HCT116 (cell line): ENCODE measurements around the gene SLC22A7. TPM values are rescaled to one million over a fixed set of nuclear protein-coding genes. Genes with fewer than 3 reads are reported as not detected.
"Not testable (repeated sequence)": the region's sequence is repeated elsewhere in the genome, so short reads cannot be mapped to it uniquely, and the experiment has no call there.

Experiments
- ATAC-seq: fragments of 200-7000 bp; cut with Tn5 transposase; 2 replicates; pipeline ENCODE4 v1.9.1; 2020; ENCODE audit warnings: mild to moderate bottlenecking, moderate library complexity
- BruUV-seq: library from RNA; stranded (reverse); fragments of 400-500 nt; replicated peaks from 2 replicates; lab custom pipeline; 2021; lab: Mats Ljungman, UMichigan
- CTCF ChIA-PET: fragments of 300-600 bp; sonication (Branson Sonifier 250); formaldehyde crosslinking; loops from one replicate; lab custom pipeline; 2021; ENCODE audit warnings: antibody characterized with exemption; lab: Charles Lee
- POLR2A ChIA-PET: fragments of 300-600, 350-600 bp; sonication (Branson Sonifier 250); formaldehyde crosslinking; loops from one replicate; lab custom pipeline; 2021; ENCODE audit warnings: antibody characterized with exemption; lab: Charles Lee
- RAD21 ChIA-PET, 2 experiments: fragments of 300-600 bp; sonication (Branson Sonifier 250); formaldehyde crosslinking; loops; one replicate each; lab custom pipeline; 2023; ENCODE audit warnings: low total read pairs in 2 of 2; ENCODE audit not compliant: uncharacterized antibody in 2 of 2, unreplicated experiment in 2 of 2, low non-redundant PET in 1 of 2; lab: Charles Lee
- DNase-seq: peaks from one replicate; pipeline ENCODE4 v3.0.0-alpha.2; 2010; ENCODE audit warnings: low read depth, low spot score
- H2AFZ ChIP-seq: fragments of 200-600 bp; shearing (Covaris generic), sonication (generic); 2 replicates; pipeline ENCODE4 v1.6.1; 2017; ENCODE audit warnings: low read depth, mixed run types, mixed read lengths, antibody characterized with exemption, low read length; ENCODE audit not compliant: poor library complexity, severe bottlenecking
- H3K27ac ChIP-seq: 2 replicates; pipeline ENCODE4 v1.5.1; 2012; ENCODE audit warnings: low read depth, low read length
- H3K27me3 ChIP-seq: fragments of 200-600 bp; sonication (generic); 2 replicates; pipeline ENCODE4 v1.6.1; 2016; ENCODE audit warnings: mixed run types, low read length, mixed read lengths; ENCODE audit not compliant: insufficient read depth
- H3K36me3 ChIP-seq, 2 experiments: fragments of 200-500 bp in 1 of 2; fragments of 200-600 bp in 1 of 2; sonication (Bioruptor generic) in 1 of 2; sonication (generic) in 1 of 2; 2 replicates each; pipeline versions ENCODE4 v1.5.1 to v1.6.1; 2014 to 2016; ENCODE audit warnings: low read length in 2 of 2, inconsistent platforms in 1 of 2, mixed read lengths in 1 of 2, mixed run types in 1 of 2; ENCODE audit not compliant: insufficient read depth in 2 of 2, control insufficient read depth in 1 of 2
- H3K4me1 ChIP-seq, 2 experiments: fragments of 200-600 bp in 1 of 2; sonication (generic) in 1 of 2; 2 replicates each; pipeline versions ENCODE4 v1.5.1 to v1.6.1; 2012 to 2017; ENCODE audit warnings: low read length in 2 of 2, inconsistent platforms in 1 of 2, mild to moderate bottlenecking in 1 of 2, mixed read lengths in 1 of 2, mixed run types in 1 of 2, moderate library complexity in 1 of 2; ENCODE audit not compliant: insufficient read depth in 2 of 2, control insufficient read depth in 1 of 2
- H3K4me2 ChIP-seq: fragments of 200-600 bp; sonication (generic); 2 replicates; pipeline ENCODE4 v1.6.1; 2017; ENCODE audit warnings: mixed run types, low read length, mixed read lengths
- H3K4me3 ChIP-seq, 2 experiments: fragments of 200-600 bp in 1 of 2; sonication (generic) in 1 of 2; replicated peaks in 1 of 2; 2 replicates each; pipeline ENCODE4 v1.5.1; 2011 to 2016; ENCODE audit warnings: low read length in 2 of 2, control low read depth in 1 of 2, low read depth in 1 of 2, mild to moderate bottlenecking in 1 of 2, mixed read lengths in 1 of 2, mixed run types in 1 of 2
- H3K79me2 ChIP-seq: fragments of 200-600 bp; sonication (generic); 2 replicates; pipeline ENCODE4 v1.6.1; 2017; ENCODE audit warnings: mild to moderate bottlenecking, mixed run types, low read length, moderate library complexity, mixed read lengths; ENCODE audit not compliant: insufficient read depth
- H3K9ac ChIP-seq: fragments of 200-600 bp; sonication (generic); 2 replicates; pipeline ENCODE4 v1.6.1; 2016; ENCODE audit warnings: low read length, mixed read lengths
- H3K9me2 ChIP-seq: fragments of 200-600 bp; sonication (generic), shearing (Covaris generic); 2 replicates; pipeline ENCODE4 v1.6.1; 2017; ENCODE audit warnings: mixed run types, mild to moderate bottlenecking, moderate library complexity; ENCODE audit not compliant: insufficient read depth
- H3K9me3 ChIP-seq, 2 experiments: fragments of 200-500 bp in 1 of 2; fragments of 200-600 bp in 1 of 2; sonication (Bioruptor generic) in 1 of 2; sonication (generic) in 1 of 2; 2 replicates each; pipeline ENCODE4 v1.6.1; 2014 to 2017; ENCODE audit warnings: low read length in 2 of 2, mixed read lengths in 2 of 2, inconsistent platforms in 1 of 2, low read depth in 1 of 2, mild to moderate bottlenecking in 1 of 2, mixed run types in 1 of 2, moderate library complexity in 1 of 2; ENCODE audit not compliant: control insufficient read depth in 1 of 2, insufficient read depth in 1 of 2
- H4K20me1 ChIP-seq: fragments of 200-600 bp; sonication (generic), shearing (Covaris generic); 2 replicates; pipeline ENCODE4 v1.6.1; 2017; ENCODE audit warnings: mixed run types, mild to moderate bottlenecking, moderate library complexity; ENCODE audit not compliant: insufficient read depth
- EZH2 ChIP-seq: fragments of 200-600 bp; sonication (generic); IDR thresholded peaks from 2 replicates; pipeline ENCODE4 v1.6.1; 2017; ENCODE audit warnings: antibody characterized with exemption, mixed run types
- EZH2phosphoT487 ChIP-seq: fragments of 200-600 bp; IDR thresholded peaks from 2 replicates; pipeline ENCODE4 v1.6.1; 2018; ENCODE audit warnings: antibody characterized with exemption, borderline replicate concordance
- POLR2AphosphoS5 ChIP-seq: IDR thresholded peaks from 2 replicates; pipeline ENCODE4 v1.6.1; 2011; ENCODE audit warnings: mild to moderate bottlenecking, low read depth, low read length, moderate library complexity
- RAD21 ChIP-seq: IDR thresholded peaks from 2 replicates; pipeline ENCODE4 v1.6.1; 2012; ENCODE audit warnings: low read depth, mild to moderate bottlenecking
- REST ChIP-seq: IDR thresholded peaks from 2 replicates; pipeline ENCODE4 v1.6.1; 2012; ENCODE audit warnings: low read depth
- SIN3A ChIP-seq: IDR thresholded peaks from 2 replicates; pipeline ENCODE4 v1.6.1; 2012; ENCODE audit warnings: low read depth
- SP1 ChIP-seq: IDR thresholded peaks from 2 replicates; pipeline ENCODE4 v1.6.1; 2012; ENCODE audit warnings: low read depth
- YY1 ChIP-seq: IDR thresholded peaks from 2 replicates; pipeline ENCODE4 v1.6.1; 2011; ENCODE audit warnings: low read length, low read depth, moderate library complexity, mild to moderate bottlenecking; ENCODE audit not compliant: insufficient replicate concordance; ENCODE audit errors: extremely low read depth
- ZFX ChIP-seq: fragments of 450-650 bp; IDR thresholded peaks from 2 replicates; pipeline ENCODE4 v1.6.1; 2017
- intact Hi-C: fragments of 100-400 bp; cut with micrococcal nuclease; formaldehyde crosslinking; loops from 2 replicates; pipeline ENCODE4 v1.10.0; 2022
- total RNA-seq: library from RNA; stranded (reverse); gene quantifications from one replicate; pipeline ENCODE4 v1.2.1, GENCODE V29; 2021; ENCODE audit not compliant: unreplicated experiment
- TF ChIP-seq, protein P1 (sequence below): IDR thresholded peaks from 2 replicates; pipeline ENCODE4 v1.6.1; 2011; ENCODE audit warnings: mild to moderate bottlenecking, low read length, moderate library complexity; ENCODE audit not compliant: insufficient replicate concordance; ENCODE audit errors: extremely low read depth

SLC22A7 gene
- total RNA-seq, 1 experiment from 2014 or later, result not detected

GRCh38 chr6:43347444-43347843, 49.4 kb downstream of the SLC22A7 start:
- Histone ChIP-seq H3K4me2 (no peak overlapping the region), H2AFZ (no peak overlapping the region), H3K9ac (no peak overlapping the region), H3K36me3 (peaks cover 10 to 25% of the 10 kb centered on the region in 2 experiments; a peak in 3 of 4 replicates), H4K20me1 (no peaks in the 10 kb centered on the region), H3K79me2 (no peaks in the 10 kb centered on the region), H3K9me3 (no peaks in the 10 kb centered on the region), H3K27me3 (no peaks in the 10 kb centered on the region), H3K9me2 (no peaks in the 10 kb centered on the region), H3K27ac (no peak overlapping the region), H3K4me3 (no peak overlapping the region), H3K4me1 (no peaks in the 10 kb centered on the region)
- no peak for DNase-seq
- ChIA-PET RAD21 (no interaction called here), CTCF (no interaction called here), POLR2A (no interaction called here)
- intact Hi-C loops, result no loop called here
- ATAC-seq, result no peak
- no TSS peak for BruUV-seq
- TF ChIP-seq YY1 (no peak), POLR2AphosphoS5 (no peak), RAD21 (no peak), EZH2phosphoT487 (no peak), ZFX (no peak), SIN3A (no peak), EZH2 (no peak), REST (no peak), SP1 (no peak)
- TF ChIP-seq, protein P1, sequence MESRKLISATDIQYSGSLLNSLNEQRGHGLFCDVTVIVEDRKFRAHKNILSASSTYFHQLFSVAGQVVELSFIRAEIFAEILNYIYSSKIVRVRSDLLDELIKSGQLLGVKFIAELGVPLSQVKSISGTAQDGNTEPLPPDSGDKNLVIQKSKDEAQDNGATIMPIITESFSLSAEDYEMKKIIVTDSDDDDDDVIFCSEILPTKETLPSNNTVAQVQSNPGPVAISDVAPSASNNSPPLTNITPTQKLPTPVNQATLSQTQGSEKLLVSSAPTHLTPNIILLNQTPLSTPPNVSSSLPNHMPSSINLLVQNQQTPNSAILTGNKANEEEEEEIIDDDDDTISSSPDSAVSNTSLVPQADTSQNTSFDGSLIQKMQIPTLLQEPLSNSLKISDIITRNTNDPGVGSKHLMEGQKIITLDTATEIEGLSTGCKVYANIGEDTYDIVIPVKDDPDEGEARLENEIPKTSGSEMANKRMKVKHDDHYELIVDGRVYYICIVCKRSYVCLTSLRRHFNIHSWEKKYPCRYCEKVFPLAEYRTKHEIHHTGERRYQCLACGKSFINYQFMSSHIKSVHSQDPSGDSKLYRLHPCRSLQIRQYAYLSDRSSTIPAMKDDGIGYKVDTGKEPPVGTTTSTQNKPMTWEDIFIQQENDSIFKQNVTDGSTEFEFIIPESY, result no peak

DNA sequence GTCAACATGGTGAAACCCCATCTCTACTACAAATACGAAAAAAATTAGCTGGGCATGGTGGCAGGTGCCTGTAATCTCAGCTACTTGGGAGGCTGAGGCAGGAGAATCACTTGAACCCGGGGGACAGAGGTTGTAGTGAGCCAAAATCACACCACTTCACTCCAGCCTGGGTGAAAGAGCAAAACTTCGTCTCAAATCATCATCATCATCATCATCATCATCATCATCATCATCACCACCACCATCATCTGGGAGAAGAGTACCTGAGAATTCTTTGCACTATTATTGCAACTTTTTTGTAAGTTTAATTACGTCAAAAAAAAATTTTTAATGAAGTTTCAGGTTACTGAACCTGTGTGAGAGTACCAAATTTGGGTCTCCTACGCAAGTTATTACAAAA, 53.9 kb downstream of the SLC22A7 start:
- POLR2A ChIA-PET, H4K20me1 ChIP-seq, BruUV-seq, ATAC-seq, RAD21 ChIA-PET, H3K9me2 ChIP-seq, H3K9ac ChIP-seq, H3K4me3 ChIP-seq, H3K27me3 ChIP-seq, H3K9me3 ChIP-seq, DNase-seq, H3K27ac ChIP-seq, intact Hi-C loops, H3K4me2 ChIP-seq, H3K4me1 ChIP-seq, H3K79me2 ChIP-seq, CTCF ChIA-PET, H2AFZ ChIP-seq: not testable (repeated sequence)
- H3K36me3 ChIP-seq, result peaks cover 19% of the 10 kb centered on the region in 2 experiments; a peak in 3 of 4 replicates
